Measurements from ENCODE around the gene DPP10. TPM values are rescaled to one million over a fixed set of nuclear protein-coding genes. Genes with fewer than 3 reads are reported as not detected.

DPP10 gene
- total and polyA plus RNA-seq, 10 donors = 0.02 TPM; not detected in 9

DNA sequence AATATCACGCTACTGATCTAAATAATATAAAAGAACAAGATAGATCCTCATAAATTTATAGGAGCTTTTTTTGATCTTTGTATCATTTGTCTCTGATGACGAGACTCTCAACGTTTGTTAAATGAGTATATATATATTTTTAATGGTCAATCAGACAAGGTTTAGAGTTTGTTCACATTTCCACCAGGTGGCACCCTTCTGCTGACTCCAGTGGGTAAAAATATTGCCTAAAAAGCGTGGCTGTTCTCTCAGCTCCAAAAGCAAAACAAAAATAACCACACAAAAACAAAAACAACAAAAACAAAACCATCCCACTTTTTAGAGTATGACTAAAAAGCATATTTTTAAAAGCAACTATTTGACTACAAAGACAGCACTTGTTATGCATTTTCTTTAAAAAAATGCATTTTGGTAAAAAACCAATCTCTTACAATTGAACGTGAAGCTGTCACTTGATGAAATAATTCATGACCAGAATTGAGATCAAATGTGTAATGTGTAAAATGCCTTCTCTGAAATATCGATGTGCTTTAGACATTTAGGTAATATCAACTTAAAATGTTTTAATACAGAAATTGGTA, 723.2 kb downstream of the DPP10 start:
- Histone ChIP-seq H3K4me3 (no peak overlapping the region), H3K4me1 (peaks cover 0 to 19% (median 8%) of the 10 kb centered on the region in 6 donors), H3K27me3 (replicated peaks in 1 of 7) (peaks cover 0 to 41% (median 22%) of the 10 kb centered on the region in 7 donors), H3K27ac (no peak overlapping the region), H3K9me3 (peaks cover 0 to 6% (median 0%) of the 10 kb centered on the region in 8 donors), H3K36me3 (no peaks in the 10 kb centered on the region)
- 35 to 43% (median 39%) methylated on average over 6 of the region's 6 CpGs for WGBS, 5 donors
- no peak for DNase-seq
- intact Hi-C loops (cut with DNase I; ENCODE audit: low total_unique reads) = no loop called here
- TF ChIP-seq, protein P1, sequence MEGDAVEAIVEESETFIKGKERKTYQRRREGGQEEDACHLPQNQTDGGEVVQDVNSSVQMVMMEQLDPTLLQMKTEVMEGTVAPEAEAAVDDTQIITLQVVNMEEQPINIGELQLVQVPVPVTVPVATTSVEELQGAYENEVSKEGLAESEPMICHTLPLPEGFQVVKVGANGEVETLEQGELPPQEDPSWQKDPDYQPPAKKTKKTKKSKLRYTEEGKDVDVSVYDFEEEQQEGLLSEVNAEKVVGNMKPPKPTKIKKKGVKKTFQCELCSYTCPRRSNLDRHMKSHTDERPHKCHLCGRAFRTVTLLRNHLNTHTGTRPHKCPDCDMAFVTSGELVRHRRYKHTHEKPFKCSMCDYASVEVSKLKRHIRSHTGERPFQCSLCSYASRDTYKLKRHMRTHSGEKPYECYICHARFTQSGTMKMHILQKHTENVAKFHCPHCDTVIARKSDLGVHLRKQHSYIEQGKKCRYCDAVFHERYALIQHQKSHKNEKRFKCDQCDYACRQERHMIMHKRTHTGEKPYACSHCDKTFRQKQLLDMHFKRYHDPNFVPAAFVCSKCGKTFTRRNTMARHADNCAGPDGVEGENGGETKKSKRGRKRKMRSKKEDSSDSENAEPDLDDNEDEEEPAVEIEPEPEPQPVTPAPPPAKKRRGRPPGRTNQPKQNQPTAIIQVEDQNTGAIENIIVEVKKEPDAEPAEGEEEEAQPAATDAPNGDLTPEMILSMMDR (IDR thresholded peaks at IDR 0.05 in 8 of 11, conservative IDR thresholded peaks at IDR 0.05 in 3 of 11) = peak in 2 of 11 experiments; percentile 11 to 25
- no peak for TF ChIP-seq POLR2AphosphoS5 (IDR thresholded peaks at IDR 0.05)
- TF ChIP-seq POLR2A (IDR thresholded peaks at IDR 0.05) = no peak

DNA sequence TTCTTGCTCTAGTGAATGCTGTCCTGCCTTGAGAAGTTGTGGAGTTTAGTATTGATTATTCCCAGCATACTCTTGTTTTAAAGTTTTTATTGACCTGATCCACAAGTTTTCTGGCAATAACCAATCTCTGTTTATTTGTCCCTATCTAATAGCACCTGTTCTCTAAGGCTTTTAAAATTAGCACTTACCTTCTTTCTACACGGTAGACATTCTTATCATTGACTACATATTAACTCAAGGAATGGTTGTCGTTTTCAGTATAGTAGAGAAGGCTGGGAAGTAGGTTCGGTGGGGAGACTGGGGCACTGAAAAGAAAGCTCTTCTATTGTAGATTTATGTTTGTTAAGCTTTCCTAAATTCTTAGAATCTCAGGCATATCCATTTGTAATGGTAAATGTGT, 726.0 kb downstream of the DPP10 start:
- H3K27me3 ChIP-seq (replicated peaks in 1 of 7) = peaks cover 0 to 13% (median under 1%) of the 10 kb centered on the region in 7 donors
- no peak for DNase-seq
- TF ChIP-seq POLR2AphosphoS5 (IDR thresholded peaks at IDR 0.05) (no peak), POLR2A (IDR thresholded peaks at IDR 0.05) (no peak)
- TF ChIP-seq, protein P1 (IDR thresholded peaks at IDR 0.05 in 8 of 11, conservative IDR thresholded peaks at IDR 0.05 in 3 of 11) = no peak
- intact Hi-C loops (cut with DNase I; ENCODE audit: low total_unique reads) = no loop called here
- H3K9me3 ChIP-seq = no peaks in the 10 kb centered on the region
- H3K4me3 ChIP-seq = no peak overlapping the region
- no peak overlapping the region for H3K27ac ChIP-seq
- H3K36me3 ChIP-seq = no peaks in the 10 kb centered on the region
- WGBS, 5 donors = 60 to 72% (median 63%) methylated on average over 3 of the region's 3 CpGs
- H3K4me1 ChIP-seq = no peaks in the 10 kb centered on the region

DNA sequence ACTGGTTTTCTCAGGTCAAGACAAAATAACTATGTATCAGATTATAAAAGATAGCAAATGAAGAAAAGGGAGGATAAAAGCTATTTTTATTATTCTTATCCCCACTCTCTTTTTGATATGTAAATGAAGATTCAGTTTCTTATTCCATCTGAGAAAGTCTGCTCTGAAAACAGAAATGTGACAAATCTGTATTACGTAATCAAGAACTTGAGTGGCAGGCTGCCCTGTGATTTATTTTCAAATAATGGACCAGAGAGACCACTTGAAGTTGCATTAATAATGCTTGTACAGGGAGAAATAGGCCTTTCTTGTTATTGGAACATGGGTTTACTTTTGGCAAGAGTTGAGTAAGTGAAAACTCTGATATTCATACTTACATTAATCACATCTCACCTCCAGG, 727.4 kb downstream of the DPP10 start:
- H3K4me3 ChIP-seq = no peak overlapping the region
- intact Hi-C loops (cut with DNase I; ENCODE audit: low total_unique reads) = no loop called here

DNA sequence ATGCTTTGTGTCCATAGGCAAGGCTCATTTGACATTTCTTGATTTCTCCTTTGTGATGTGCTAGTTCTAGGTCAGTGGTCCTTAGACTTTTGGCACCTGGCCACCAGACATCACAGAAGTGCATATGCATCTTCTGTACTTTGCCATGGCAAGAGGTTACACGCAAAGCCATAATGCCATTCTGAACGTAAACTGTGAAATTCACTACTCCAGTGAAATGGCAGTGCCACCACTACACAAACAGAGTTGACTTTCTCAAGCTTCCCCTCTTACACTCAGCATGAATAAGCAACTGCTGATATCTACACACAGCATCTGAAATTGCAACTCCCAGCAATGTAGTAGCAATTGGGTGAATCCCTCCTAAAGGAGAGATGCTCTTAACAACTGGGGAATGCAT, 729.3 kb downstream of the DPP10 start:
- Histone ChIP-seq H3K27ac (no peak overlapping the region), H3K9me3 (no peaks in the 10 kb centered on the region), H3K27me3 (replicated peaks in 1 of 7) (no peaks in the 10 kb centered on the region), H3K4me1 (no peaks in the 10 kb centered on the region), H3K4me3 (no peak overlapping the region), H3K36me3 (no peaks in the 10 kb centered on the region)
- no peak for DNase-seq
- intact Hi-C loops (cut with DNase I; ENCODE audit: low total_unique reads) = no loop called here
- TF ChIP-seq POLR2A (IDR thresholded peaks at IDR 0.05) = no peak
- WGBS, 5 donors = 86 to 94% (median 90%) methylated on average over 2 of the region's 2 CpGs

More for the DNA sequence above, 727.4 kb downstream of the DPP10 start:
- TF ChIP-seq, protein P1 (IDR thresholded peaks at IDR 0.05 in 8 of 11, conservative IDR thresholded peaks at IDR 0.05 in 3 of 11) = no peak
- TF ChIP-seq POLR2A (IDR thresholded peaks at IDR 0.05) (no peak), POLR2AphosphoS5 (IDR thresholded peaks at IDR 0.05) (no peak)
- H3K27me3 ChIP-seq (replicated peaks in 1 of 7) = no peaks in the 10 kb centered on the region
- 85 to 95% (median 91%) methylated on average over 1 of the region's 1 CpG for WGBS, 5 donors
- no peak overlapping the region for H3K27ac ChIP-seq
- no peak for DNase-seq
- no peaks in the 10 kb centered on the region for H3K9me3 ChIP-seq
- H3K4me1 ChIP-seq = no peaks in the 10 kb centered on the region
- no peaks in the 10 kb centered on the region for H3K36me3 ChIP-seq
